Osteoblast (primary cell): ENCODE results near the gene RNASET2. TPM values are rescaled to one million over a fixed set of nuclear protein-coding genes. Genes with fewer than 3 reads are reported as not detected.
"Not testable (repeated sequence)": the region's sequence is repeated elsewhere in the genome, so short reads cannot be mapped to it uniquely, and the experiment has no call there.

Source experiments
- DNase-seq: peaks from one replicate; pipeline ENCODE4 v3.0.0; 2011; ENCODE audit warnings: low spot score, mixed read lengths; ENCODE audit not compliant: insufficient read length; ENCODE audit errors: missing footprints
- H2AFZ ChIP-seq: 2 replicates; pipeline ENCODE4 v1.6.0; 2011; ENCODE audit warnings: mild to moderate bottlenecking, low read length
- H3K27ac ChIP-seq: 2 replicates; pipeline ENCODE4 v1.5.1; 2011; ENCODE audit warnings: mild to moderate bottlenecking, low read depth, low read length, moderate library complexity
- H3K27me3 ChIP-seq: 2 replicates; pipeline ENCODE4 v1.6.0; 2012; ENCODE audit warnings: mild to moderate bottlenecking, control low read depth, inconsistent platforms, low read length, moderate library complexity; ENCODE audit not compliant: insufficient read depth
- H3K36me3 ChIP-seq: 2 replicates; pipeline ENCODE4 v1.5.1; 2011; ENCODE audit warnings: mild to moderate bottlenecking, low read length, control low read depth, moderate library complexity; ENCODE audit not compliant: insufficient read depth
- H3K4me1 ChIP-seq: 2 replicates; pipeline ENCODE4 v1.5.1; 2011; ENCODE audit warnings: mild to moderate bottlenecking, low read length, control low read depth, moderate library complexity; ENCODE audit not compliant: insufficient read depth
- H3K4me2 ChIP-seq: 2 replicates; pipeline ENCODE4 v1.6.0; 2011; ENCODE audit warnings: mild to moderate bottlenecking, low read length; ENCODE audit not compliant: insufficient read depth
- H3K4me3 ChIP-seq: fragments of 200-600 bp; sonication (generic); 3 replicates; pipeline ENCODE4 v1.5.1; 2012; ENCODE audit warnings: mild to moderate bottlenecking, low read length, inconsistent platforms; ENCODE audit not compliant: insufficient read depth
- H3K79me2 ChIP-seq: 2 replicates; pipeline ENCODE4 v1.6.0; 2012; ENCODE audit warnings: mild to moderate bottlenecking, low read length, control low read depth, inconsistent platforms; ENCODE audit not compliant: insufficient read depth
- H3K9me3 ChIP-seq: 2 replicates; pipeline ENCODE4 v1.5.1; 2011; ENCODE audit warnings: low read depth, low read length, control low read depth
- H4K20me1 ChIP-seq: 2 replicates; pipeline ENCODE4 v1.6.0; 2012; ENCODE audit warnings: mild to moderate bottlenecking, low read length, control low read depth; ENCODE audit not compliant: insufficient read depth
- total RNA-seq: library from RNA; depleted of rRNA; stranded (reverse); fragments of >200 nt; gene quantifications from 2 replicates; pipeline ENCODE4 v1.2.3, GENCODE V29; 2012
- TF ChIP-seq, protein P1 (sequence below): IDR thresholded peaks from 2 replicates; pipeline ENCODE4 v1.5.1; 2011; ENCODE audit warnings: mild to moderate bottlenecking, low read depth, low read length, moderate library complexity; ENCODE audit errors: extremely low read depth

The RNASET2 gene
- total RNA-seq, 1 donor: 47.8 TPM

DNA sequence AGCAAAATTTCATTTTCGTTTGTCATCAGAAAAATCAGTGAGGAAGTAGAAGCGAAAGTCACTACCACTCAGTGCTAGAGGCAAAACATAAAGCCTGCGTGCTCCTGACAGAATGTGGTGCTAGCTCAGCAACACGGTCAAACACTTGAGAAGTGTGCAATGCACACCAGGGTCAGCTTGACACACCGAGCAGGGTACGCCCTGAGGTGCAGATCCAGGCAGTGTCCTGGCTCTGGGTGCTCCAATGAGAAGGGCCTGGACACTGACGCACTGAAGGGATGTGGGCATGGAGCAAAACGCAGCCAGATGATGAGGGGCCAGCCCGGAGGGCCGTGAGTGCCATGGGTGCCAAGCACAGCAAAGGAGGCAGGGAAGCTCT lies 5.9 kb downstream of the RNASET2 start:
- Histone ChIP-seq H3K79me2 (no peaks in the 10 kb centered on the region), H3K27ac (no peak overlapping the region)
- TF ChIP-seq, protein P1, sequence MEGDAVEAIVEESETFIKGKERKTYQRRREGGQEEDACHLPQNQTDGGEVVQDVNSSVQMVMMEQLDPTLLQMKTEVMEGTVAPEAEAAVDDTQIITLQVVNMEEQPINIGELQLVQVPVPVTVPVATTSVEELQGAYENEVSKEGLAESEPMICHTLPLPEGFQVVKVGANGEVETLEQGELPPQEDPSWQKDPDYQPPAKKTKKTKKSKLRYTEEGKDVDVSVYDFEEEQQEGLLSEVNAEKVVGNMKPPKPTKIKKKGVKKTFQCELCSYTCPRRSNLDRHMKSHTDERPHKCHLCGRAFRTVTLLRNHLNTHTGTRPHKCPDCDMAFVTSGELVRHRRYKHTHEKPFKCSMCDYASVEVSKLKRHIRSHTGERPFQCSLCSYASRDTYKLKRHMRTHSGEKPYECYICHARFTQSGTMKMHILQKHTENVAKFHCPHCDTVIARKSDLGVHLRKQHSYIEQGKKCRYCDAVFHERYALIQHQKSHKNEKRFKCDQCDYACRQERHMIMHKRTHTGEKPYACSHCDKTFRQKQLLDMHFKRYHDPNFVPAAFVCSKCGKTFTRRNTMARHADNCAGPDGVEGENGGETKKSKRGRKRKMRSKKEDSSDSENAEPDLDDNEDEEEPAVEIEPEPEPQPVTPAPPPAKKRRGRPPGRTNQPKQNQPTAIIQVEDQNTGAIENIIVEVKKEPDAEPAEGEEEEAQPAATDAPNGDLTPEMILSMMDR: no peak

DNA sequence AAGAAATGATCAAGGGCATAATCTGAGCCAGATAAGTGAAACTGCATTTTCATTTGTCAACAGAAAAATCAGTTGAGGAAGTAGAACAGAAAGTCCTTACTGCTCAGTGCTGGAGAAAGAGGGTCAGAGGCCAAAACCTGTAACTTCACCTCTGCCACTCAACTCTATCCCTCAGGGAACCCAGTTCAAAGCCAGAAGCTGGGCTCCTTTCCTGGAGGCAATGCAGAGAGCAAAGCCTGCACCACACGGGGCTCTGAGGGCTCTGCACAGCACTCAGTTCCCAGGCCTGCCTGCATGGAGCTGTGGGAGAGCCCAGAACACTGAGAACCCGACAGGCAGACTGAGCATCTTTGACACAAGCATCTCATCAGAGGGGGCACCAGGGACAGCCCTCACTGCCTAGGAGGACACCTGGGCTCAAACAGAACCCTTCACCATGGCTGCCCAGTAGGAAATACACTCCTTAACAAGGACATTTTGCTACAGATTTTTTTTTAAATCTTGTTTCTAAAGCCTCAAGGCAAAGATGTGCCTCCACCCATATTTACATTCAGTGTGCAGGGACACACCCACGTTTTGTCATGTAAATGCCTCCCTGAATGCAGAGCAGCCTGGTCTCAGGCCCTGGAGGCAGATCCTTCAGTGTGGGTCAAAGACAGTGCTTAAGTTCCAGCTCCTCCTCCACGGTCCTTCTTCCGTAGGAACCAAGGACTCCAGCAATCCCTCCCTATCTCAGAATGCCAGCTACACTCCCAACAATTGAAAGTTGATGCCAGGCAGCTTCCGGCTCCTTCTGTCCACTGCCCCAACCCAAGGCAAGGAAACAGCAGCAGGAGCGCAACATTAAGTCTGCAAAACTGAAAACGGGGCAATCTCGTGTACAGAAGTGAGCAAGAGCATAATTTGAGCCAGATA lies 6.6 kb downstream of the RNASET2 start:
- DNase-seq: no peak
- H4K20me1 ChIP-seq: no peaks in the 10 kb centered on the region
- TF ChIP-seq, protein P1: no peak
- H3K9me3 ChIP-seq: no peaks in the 10 kb centered on the region
- H3K4me2 ChIP-seq: no peak overlapping the region
- H3K4me3 ChIP-seq: no peak overlapping the region
- H3K36me3 ChIP-seq: no peaks in the 10 kb centered on the region
- H3K27me3 ChIP-seq: no peaks in the 10 kb centered on the region
- no peaks in the 10 kb centered on the region for H3K4me1 ChIP-seq
- H2AFZ ChIP-seq: no peak overlapping the region
- H3K79me2 ChIP-seq: no peaks in the 10 kb centered on the region
- no peak overlapping the region for H3K27ac ChIP-seq

More for the DNA sequence above, 5.9 kb downstream of the RNASET2 start:
- H3K36me3 ChIP-seq: no peaks in the 10 kb centered on the region
- H2AFZ ChIP-seq: no peak overlapping the region
- no peak overlapping the region for H3K4me2 ChIP-seq
- H3K4me3 ChIP-seq: no peak overlapping the region
- no peaks in the 10 kb centered on the region for H3K4me1 ChIP-seq
- H3K9me3 ChIP-seq: no peaks in the 10 kb centered on the region
- no peak for DNase-seq
- H4K20me1 ChIP-seq: no peaks in the 10 kb centered on the region
- H3K27me3 ChIP-seq: no peaks in the 10 kb centered on the region

DNA sequence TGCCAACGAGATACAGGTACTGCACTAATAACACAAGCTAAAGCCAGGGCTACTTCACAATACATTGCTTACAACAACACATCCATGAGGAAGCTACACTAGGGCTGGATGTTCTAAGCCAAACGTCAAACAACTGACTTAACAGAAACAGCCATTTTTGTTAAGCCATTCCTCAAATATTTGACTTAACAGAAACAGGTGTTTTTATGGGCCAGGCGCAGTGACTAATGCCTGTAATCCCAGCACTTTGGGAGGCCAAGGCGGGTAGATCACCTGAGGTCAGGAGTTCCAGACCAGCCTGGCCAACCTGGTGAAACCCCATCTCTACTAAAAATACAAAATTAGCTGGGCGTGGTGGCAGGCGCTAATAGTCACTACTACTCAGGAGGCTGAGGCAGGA lies 7.6 kb downstream of the RNASET2 start:
- H4K20me1 ChIP-seq, H3K4me2 ChIP-seq, H3K4me1 ChIP-seq, DNase-seq, H3K9me3 ChIP-seq, H3K4me3 ChIP-seq, H2AFZ ChIP-seq, H3K79me2 ChIP-seq, H3K27ac ChIP-seq, H3K36me3 ChIP-seq, H3K27me3 ChIP-seq: not testable (repeated sequence)

DNA sequence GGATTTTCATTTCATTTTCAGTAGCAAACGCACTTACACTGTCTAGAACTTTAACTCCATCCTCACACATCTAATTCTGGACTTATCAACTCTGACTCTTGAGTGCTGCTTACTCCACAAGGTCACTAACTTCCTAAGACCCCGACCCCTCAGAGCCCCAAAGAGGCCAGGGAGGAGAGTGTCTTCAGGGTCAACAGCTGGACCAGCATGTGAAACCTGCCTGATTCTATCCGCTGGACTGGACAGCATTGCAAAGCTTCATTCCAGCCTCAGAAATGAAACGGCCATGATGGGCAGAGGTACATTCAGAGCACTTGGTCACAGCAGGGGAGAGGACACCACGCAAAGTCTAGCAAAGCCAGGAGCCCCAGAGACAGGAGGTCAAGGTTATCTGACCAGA lies 9.1 kb downstream of the RNASET2 start:
- Histone ChIP-seq H3K9me3 (no peaks in the 10 kb centered on the region), H3K4me1 (no peaks in the 10 kb centered on the region), H3K36me3 (no peaks in the 10 kb centered on the region), H3K4me2 (no peak overlapping the region), H4K20me1 (no peaks in the 10 kb centered on the region), H3K27ac (no peak overlapping the region), H3K4me3 (no peak overlapping the region), H2AFZ (no peak overlapping the region), H3K27me3 (no peaks in the 10 kb centered on the region), H3K79me2 (no peaks in the 10 kb centered on the region)
- TF ChIP-seq, protein P1: no peak
- no peak for DNase-seq
